ENCODE measurements around the gene CREG1.

The CREG1 gene

DNA sequence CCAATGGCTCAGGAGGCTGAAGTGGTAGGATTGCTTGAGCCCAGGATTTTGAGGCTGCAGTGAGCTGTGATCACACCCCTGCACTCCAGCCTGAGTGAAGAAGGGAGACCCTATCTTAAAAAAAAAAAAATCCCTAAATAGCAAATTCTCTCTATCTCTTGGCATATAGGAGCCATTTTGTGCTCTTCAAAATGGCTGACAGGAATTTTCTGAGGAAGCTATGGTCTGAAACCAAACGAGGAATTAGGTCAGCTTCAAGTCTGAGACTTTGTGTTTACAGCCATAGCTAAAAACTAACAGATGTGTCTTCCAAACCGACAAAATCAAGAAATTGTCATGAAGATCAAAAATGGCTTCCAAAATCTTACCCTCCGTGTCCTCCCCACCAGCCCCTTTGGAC, 45.8 kb downstream of the CREG1 start:
- DNase-seq (ENCODE audit: low read depth in 2 of 2): no peak

DNA sequence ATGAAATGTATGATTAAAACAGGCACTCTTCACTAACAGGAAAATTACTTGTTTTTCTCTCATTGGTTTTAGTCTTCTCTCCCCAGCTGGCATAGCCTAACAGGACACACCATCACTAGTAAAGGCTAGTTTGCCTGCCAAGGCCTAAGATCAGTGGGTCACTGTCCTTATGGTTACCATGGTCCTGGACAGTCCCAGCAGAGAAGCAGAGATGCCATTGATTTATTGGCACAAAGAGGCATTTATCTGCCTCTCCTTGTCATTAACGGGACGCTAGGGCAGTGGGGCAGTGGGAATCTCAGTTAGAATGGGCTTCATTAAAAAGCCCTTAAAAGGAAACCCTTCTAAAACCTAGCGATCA, 49.1 kb downstream of the CREG1 start:
- no peak for DNase-seq (ENCODE audit: low read depth in 2 of 2)

DNA sequence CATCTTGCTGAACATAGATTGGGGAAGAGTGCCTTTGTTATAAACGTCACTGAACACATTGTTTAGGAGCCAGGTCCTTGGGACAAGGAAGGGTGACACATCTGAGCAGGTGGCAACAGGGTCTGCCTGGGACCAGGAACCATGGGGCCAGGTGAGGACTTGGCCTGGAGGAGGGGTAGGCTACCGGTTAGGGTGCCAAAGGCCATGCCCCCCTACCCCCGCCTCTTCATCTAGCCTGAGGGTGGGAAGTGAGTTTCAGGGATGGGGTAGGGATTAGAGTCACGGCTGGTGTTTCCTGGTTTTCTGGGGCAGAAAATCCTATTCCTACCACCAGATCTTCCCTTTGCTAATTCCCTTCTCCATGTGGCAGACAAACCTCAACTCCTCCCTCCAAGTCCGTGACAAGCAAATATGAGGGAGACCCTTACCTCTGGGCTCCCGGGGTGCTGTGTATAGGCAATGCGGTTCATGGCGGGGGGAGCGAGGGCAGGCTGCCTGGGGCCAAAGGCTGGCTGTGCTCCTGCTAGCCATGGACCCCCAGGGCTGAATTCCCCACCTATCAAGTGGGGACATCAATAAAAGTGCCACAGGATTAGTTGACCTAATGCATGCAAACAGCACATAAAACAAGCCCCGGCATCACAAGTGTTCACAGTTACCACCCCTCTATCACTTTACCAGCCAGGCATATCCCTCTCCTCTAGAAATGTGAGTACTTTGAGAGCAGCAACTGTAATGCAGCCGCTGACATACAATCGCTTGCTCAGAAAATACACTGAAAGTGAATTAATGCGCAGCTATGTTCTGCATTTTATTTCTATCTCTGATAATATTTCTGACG, 49.7 kb downstream of the CREG1 start:
- DNase-seq (ENCODE audit: low read depth in 2 of 2): no peak

DNA sequence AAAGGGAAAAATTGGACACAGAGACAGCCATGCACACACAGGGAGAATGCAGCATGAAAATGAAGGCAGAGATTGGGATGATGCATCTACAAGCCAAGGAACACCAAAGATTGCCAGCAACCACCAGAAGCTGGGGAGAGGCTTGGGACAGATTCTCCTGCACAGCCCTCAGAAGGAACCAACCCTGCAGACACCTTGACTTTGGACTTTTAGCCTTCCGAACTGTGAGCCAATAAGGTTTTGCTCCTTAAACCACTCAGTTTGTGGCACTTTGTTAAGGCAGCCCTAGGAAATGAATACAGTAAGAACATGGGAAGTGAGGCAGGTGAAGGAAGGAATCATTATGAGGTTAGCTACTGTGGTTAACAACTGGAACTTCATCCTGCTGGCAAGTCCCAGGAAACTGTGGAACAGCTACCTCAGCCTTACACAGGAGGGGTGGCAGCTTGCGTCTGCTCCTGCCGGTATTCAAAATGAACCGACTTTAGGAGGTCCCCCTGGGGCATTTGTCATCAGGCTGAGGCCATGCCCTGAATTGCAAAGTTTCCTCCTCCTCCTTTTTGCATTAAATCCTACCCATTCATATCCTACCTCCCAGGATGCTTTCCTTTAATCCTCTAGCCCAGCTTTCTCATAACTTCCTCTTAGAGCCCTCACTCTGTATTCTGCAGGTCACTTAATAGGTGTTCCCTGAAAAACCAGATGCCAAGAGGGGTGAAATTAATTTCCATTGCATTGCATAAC, 50.7 kb downstream of the CREG1 start:
- DNase-seq (ENCODE audit: low read depth in 2 of 2): no peak

DNA sequence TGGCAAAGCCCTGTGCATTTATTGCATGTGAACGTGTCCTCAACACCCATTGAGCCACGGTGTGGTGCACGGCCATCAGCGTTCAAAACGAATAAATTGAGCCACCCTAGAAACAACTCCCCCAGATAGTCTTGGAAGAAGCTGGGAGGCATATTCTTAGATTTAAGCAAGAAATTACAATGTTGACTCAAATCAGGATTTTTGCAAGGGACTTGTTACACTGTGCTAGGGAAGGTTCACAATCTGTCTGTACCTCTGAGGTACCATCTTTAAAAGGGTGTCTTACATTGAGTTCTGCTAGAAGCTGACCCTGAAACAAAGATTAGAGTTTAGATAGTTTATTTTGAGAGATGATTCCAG, 51.4 kb downstream of the CREG1 start:
- no peak for DNase-seq (ENCODE audit: low read depth in 2 of 2)

DNA sequence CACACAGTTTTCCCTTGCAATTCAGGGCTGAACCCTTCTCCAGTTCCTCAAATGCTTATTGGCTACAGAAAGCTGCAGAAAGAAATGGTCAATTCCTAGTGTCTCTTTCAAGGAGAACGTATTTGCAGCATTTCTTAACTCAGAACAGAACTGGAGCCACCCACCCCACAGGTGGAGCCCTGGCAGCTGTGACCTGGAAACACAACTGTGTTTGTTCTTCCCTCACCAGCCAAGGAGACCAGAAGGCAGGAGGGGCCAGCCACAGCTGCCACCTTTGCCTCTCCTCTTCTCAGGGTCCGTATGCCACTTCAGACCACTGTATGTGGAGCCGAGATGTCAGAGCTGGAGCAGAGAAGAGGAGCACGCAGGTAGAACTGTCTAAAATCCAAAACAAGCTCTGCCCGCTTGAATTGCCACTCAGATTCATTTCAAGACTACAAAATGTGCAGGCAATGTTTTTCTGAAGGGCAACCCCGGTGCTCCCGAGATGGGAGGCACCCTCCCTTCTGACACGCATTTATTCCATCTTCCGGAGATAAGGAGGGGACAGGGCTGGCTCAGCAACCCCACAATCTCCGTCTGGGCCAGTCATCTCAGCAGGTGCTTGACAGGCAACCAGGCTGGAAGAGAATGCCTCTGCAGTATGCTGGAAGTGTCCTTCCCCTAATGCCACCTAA, 51.9 kb downstream of the CREG1 start:
- DNase-seq (ENCODE audit: low read depth in 2 of 2): no peak

DNA sequence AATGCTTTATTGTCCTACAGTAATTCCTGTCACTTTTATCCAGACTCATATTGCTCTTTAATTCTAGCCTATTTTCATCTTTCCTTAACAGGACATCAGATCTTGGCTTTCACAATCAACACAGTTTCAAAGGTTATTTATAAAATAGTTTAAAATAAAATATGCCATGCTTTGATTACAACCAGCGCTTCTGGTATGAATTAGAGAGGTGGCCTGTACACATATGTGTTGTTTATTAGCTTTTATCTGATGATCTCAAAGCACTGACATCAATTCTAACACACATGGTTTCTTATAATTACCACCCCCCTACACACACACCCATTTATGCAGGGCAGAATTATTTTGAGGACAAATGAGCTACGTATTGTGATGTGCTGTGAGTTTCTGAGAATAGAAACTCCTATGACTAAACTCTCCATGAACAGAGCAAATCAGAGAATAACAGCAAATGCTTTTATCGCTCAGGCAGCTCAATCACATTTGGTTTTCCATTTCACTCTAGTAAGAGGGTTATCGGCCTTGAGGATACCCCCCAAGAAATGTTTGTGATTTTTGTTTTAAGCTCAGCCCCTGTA, 53.2 kb downstream of the CREG1 start:
- DNase-seq (ENCODE audit: low read depth in 2 of 2): no peak

DNA sequence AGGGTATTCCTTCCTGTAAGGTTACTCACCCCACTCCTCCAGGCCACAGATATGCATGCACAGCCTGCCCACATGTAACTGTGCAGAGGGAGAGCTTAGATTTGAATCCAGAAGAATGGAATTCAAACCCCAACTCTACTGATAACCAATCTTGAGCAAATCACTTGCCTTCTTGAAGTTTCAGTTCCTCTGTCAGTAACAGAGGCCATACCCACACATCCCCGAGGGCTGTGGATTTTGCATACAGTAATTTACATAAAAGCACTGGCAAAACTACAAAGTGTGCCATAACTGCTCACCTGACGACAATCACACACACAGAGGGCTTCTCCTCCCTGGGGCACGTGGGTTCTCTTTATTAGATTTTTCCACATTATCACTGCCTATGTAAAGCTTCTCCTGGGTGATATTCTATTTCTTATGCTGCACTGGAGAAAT, 53.9 kb downstream of the CREG1 start:
- DNase-seq (ENCODE audit: low read depth in 2 of 2): no peak

DNA sequence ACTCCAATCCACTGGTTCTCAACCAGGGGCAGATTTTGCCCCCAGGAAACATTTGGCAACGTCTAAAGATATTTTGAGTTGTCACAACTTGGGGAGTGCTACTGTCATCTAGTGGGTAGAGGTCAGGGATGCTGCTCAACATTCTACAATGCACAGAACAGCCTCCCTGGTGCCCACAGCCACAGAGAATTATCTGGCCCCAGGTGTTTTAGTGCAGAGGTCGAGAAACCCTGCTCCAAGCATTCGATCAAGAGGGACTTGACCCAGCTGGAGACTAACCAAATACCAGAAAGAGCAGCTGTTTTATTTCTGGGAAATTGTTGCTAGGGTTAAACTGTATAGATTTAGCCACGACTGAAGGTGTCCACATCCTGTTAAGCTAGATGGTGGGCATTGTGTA, 54.5 kb downstream of the CREG1 start:
- no peak for DNase-seq (ENCODE audit: low read depth in 2 of 2)

DNA sequence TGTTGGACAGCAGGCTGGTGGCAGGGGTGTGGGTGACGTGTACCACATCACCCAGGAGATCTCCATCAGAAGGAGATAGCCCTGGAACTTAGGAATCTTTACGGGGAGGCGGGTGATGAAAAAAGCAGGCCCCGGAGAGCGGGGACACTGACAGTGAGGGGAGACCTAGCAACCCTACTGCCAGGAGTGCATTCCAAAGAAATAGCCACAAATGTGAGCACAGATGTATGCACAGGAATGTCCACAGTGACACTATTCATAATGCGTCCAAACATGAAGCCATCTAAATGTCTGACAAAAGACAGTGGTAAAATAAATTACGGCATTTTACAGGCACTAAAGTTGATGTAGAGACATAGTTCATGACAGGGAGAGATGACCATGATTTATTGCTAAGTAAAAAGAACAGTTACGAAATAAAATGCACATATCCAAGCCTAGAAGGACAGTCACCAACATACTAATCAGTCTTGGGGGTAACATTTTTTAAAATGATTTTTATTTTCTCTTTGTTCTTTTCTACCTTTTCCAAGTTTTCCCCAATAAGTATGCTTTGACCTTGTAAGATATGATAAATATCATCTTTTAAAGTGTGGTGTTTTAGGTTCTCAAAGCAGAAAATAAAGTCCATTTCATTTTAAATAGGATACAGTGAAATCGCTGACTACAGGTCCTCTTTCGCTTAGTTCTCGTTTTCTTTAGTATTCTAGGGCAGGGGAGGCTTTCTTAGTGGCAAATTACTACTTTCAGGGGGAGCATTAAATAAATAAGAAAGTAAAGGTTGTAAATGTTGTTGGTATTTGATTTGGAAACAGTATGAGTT, 56.6 kb downstream of the CREG1 start:
- DNase-seq (ENCODE audit: low read depth in 2 of 2): no peak

DNA sequence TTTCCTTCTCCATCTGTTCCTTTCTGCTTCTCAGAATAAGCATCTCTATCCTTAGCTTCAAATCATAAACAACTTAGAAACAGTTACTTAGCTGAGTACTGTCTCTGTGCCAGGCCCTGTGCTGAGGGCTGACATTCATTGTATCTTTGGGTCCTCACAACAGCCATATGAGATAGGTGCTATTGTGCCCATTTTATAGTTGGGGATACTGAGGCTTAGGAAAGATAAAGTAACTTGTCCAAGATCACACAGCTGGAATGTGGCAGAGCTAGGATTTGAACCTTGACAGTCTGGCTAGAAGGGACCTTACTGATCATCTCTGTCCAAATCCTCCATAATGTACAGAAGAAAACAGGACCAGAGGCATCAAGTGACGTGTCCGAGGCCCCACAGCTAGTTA, 60.2 kb downstream of the CREG1 start:
- DNase-seq (ENCODE audit: low read depth in 2 of 2): no peak

DNA sequence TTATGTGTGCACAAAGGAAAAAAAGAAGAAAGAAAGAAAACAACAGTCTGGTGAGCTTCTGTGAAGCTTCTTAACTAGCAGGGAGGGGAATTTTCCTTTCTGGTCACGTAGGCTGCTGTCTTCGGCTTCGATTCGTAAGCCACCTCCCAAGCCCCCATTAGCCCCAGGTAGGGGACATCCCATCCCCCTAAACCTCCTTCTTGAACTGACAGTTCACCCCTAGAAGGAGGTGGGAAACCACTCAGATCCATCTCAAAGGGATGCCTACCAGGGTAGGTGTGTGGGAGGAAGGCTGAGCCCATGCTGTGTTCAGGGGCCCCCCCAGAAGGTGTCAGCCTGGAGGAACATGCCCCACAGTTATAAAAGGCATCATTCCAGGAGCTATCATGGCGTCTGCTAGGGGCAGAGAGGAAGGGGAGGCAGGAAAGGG, 61.1 kb downstream of the CREG1 start:
- no peak for DNase-seq (ENCODE audit: low read depth in 2 of 2)

DNA sequence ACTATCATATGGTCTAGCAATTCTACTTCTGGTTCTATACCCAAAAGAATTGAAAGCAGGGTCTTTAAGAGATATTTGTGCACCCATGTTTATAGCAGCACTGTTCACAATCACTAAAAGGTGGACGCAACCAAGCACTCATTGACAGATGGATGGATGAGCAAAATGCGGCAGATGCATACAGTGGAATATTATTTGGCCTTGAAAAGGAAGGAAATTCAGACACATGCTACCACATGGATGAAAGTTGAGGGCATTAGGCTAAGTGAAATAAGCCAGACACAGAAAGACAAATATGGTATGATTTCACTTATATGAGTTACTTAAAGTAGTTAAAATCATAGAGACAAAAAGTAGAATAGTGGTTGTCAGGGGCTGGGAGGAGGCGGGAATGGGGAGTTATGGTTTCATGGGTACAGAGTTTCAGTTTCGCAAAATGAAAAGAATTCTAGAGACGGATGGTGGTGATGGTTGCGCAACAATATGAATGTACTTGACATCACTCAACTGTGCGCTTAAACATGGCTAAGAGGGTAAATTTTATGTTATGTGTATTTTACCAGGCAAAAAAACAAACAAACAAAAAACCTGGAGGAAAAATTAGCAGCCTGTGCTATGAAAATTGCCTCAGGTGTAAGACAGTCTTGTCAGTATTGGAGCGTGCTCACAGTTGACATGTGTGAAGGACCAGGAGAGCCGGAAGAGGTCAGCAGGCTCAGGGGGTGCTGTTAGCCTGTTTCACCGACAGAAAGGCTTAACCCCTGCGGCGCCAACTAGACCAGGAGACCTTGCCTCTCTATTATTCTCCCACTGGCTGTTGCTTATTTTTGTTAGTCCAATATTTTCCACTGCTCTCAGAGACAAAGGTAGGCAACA, 61.7 kb downstream of the CREG1 start:
- DNase-seq (ENCODE audit: low read depth in 2 of 2): no peak
